ENCODE data around the gene RHOT1. TPM values are rescaled to one million over a fixed set of nuclear protein-coding genes. Genes with fewer than 3 reads are reported as not detected.

Gene RHOT1
- total RNA-seq, 5 donors from 2014 or later (not counting 1 experiment from before 2014, with no cell fraction given) = 18.7 to 26.8 (median 24.1) TPM

GRCh38 chr17:32264823-32265191 is 122.5 kb downstream of the RHOT1 start:
- POLR2A ChIA-PET = no interaction called here

GRCh38 chr17:32265192-32265923 is 123.1 kb downstream of the RHOT1 start, which contains the start of gene RHBDL3:
TSS of gene RHBDL3 (plus strand) at chr17:32265832. CDS start at chr17:32266190, 358 bp downstream.
- peak within 1 kb of the TSS; percentile 48 to 69 for H3K4me3 ChIP-seq (ENCODE audit: control insufficient read depth in 1 of 2, extremely low read depth in 1 of 2, low read length in 1 of 2)
- H3K4me1 ChIP-seq (ENCODE audit: control insufficient read depth in 1 of 2, extremely low read depth in 1 of 2, insufficient read depth in 2 of 2, low read length in 2 of 2) = peaks cover 0 to 23% of the 10 kb centered on the region in 2 experiments
- Mint-ChIP-seq H3K27ac (peak within 1 kb of the TSS in 1 of 2 donors; percentile 7), H3K27me3 (peaks cover 40 to 53% of the 10 kb centered on the region in 2 donors), H3K4me3 (peak within 1 kb of the TSS; percentile 78 to 84 (median 79)), H3K36me3 (no peaks in the 10 kb centered on the region), H3K9me3 (no peaks in the 10 kb centered on the region), H3K4me1 (peaks cover 19 to 23% (median 21%) of the 10 kb centered on the region in 3 donors)
- DNase-seq (peak in 6 of 35 experiments; percentile 5 to 49 (median 14)), ATAC-seq (replicated peaks in 1 of 4) (peak; percentile 45 to 69 (median 59))
- WGBS (ENCODE audit: insufficient coverage) = 4% methylated on average over 61 of the region's 68 CpGs
- ChIA-PET CTCF (no interaction called here), POLR2A (no interaction called here)
- H3K27me3 ChIP-seq (replicated peaks in 1 of 2; ENCODE audit: control insufficient read depth in 2 of 2, extremely low read depth in 1 of 2, insufficient read depth in 2 of 2, low read length in 1 of 2) = peaks cover 26 to 65% of the 10 kb centered on the region in 2 experiments
- no peaks in the 10 kb centered on the region for H3K36me3 ChIP-seq (ENCODE audit: control insufficient read depth in 2 of 2, extremely low read depth in 1 of 2, insufficient read depth in 1 of 2, low read length in 1 of 2)
- no peaks in the 10 kb centered on the region for H3K9me3 ChIP-seq
- H3K27ac ChIP-seq (ENCODE audit: low read length) = no peak within 1 kb of the TSS

More at GRCh38 chr17:32264823-32265191, 122.5 kb downstream of the RHOT1 start:
- CTCF ChIA-PET = no interaction called here
- no peak overlapping the region for H3K4me3 ChIP-seq (ENCODE audit: control insufficient read depth in 1 of 2, extremely low read depth in 1 of 2, low read length in 1 of 2)
- H3K27me3 Mint-ChIP-seq = peaks cover 37 to 50% of the 10 kb centered on the region in 2 donors
- no peak for ATAC-seq (replicated peaks in 1 of 4)
- no peaks in the 10 kb centered on the region for H3K9me3 ChIP-seq
- no peak overlapping the region for H3K27ac ChIP-seq (ENCODE audit: low read length)
- no peaks in the 10 kb centered on the region for H3K9me3 Mint-ChIP-seq
- 56% methylated on average over 5 of the region's 8 CpGs for WGBS (ENCODE audit: insufficient coverage)
- no peak overlapping the region for H3K27ac Mint-ChIP-seq
- H3K4me3 Mint-ChIP-seq = peak overlapping the region; percentile 78 to 80 (median 78)
- H3K27me3 ChIP-seq (replicated peaks in 1 of 2; ENCODE audit: control insufficient read depth in 2 of 2, extremely low read depth in 1 of 2, insufficient read depth in 2 of 2, low read length in 1 of 2) = peaks cover 24 to 64% of the 10 kb centered on the region in 2 experiments
- peaks cover 19 to 23% (median 21%) of the 10 kb centered on the region in 3 donors for H3K4me1 Mint-ChIP-seq
- H3K36me3 ChIP-seq (ENCODE audit: control insufficient read depth in 2 of 2, extremely low read depth in 1 of 2, insufficient read depth in 1 of 2, low read length in 1 of 2) = no peaks in the 10 kb centered on the region
- no peak for DNase-seq
- peaks cover 0 to 23% of the 10 kb centered on the region in 2 experiments for H3K4me1 ChIP-seq (ENCODE audit: control insufficient read depth in 1 of 2, extremely low read depth in 1 of 2, insufficient read depth in 2 of 2, low read length in 2 of 2)
- H3K36me3 Mint-ChIP-seq = no peaks in the 10 kb centered on the region

GRCh38 chr17:32266051-32266388 is 123.7 kb downstream of the RHOT1 start:
- CTCF ChIA-PET = no interaction called here
- ATAC-seq (replicated peaks in 1 of 4) (peak; percentile 20 to 32 (median 28)), DNase-seq (no peak)
- Mint-ChIP-seq H3K27ac (no peak overlapping the region), H3K9me3 (no peaks in the 10 kb centered on the region), H3K4me3 (no peak overlapping the region), H3K27me3 (peaks cover 42 to 57% of the 10 kb centered on the region in 2 donors), H3K36me3 (no peaks in the 10 kb centered on the region), H3K4me1 (peaks cover 19 to 23% (median 21%) of the 10 kb centered on the region in 3 donors)
- Histone ChIP-seq H3K27me3 (replicated peaks in 1 of 2; ENCODE audit: control insufficient read depth in 2 of 2, extremely low read depth in 1 of 2, insufficient read depth in 2 of 2, low read length in 1 of 2) (peaks cover 26 to 69% of the 10 kb centered on the region in 2 experiments), H3K36me3 (ENCODE audit: control insufficient read depth in 2 of 2, extremely low read depth in 1 of 2, insufficient read depth in 1 of 2, low read length in 1 of 2) (no peaks in the 10 kb centered on the region), H3K27ac (ENCODE audit: low read length) (no peak overlapping the region), H3K4me1 (ENCODE audit: control insufficient read depth in 1 of 2, extremely low read depth in 1 of 2, insufficient read depth in 2 of 2, low read length in 2 of 2) (peaks cover 0 to 23% of the 10 kb centered on the region in 2 experiments), H3K4me3 (ENCODE audit: control insufficient read depth in 1 of 2, extremely low read depth in 1 of 2, low read length in 1 of 2) (peak overlapping the region; percentile 48 to 69), H3K9me3 (no peaks in the 10 kb centered on the region)
- POLR2A ChIA-PET = no interaction called here
- WGBS (ENCODE audit: insufficient coverage) = under 1% methylated on average over 55 of the region's 55 CpGs

GRCh38 chr17:32266389-32267301 is 124.3 kb downstream of the RHOT1 start:
- DNase-seq (peak in 10 of 35 experiments; percentile 6 to 31 (median 11)), ATAC-seq (replicated peaks in 1 of 4) (peak in 3 of 4 experiments; percentile 39 to 54 (median 44))
- Mint-ChIP-seq H3K9me3 (no peaks in the 10 kb centered on the region), H3K4me3 (peak overlapping the region; percentile 72 to 84 (median 79)), H3K36me3 (no peaks in the 10 kb centered on the region), H3K27ac (no peak overlapping the region), H3K27me3 (peaks cover 42 to 63% of the 10 kb centered on the region in 2 donors), H3K4me1 (peaks cover 19 to 23% (median 21%) of the 10 kb centered on the region in 3 donors)
- ChIA-PET CTCF (no interaction called here), POLR2A (no interaction called here)
- no peak overlapping the region for H3K27ac ChIP-seq (ENCODE audit: low read length)
- H3K27me3 ChIP-seq (replicated peaks in 1 of 2; ENCODE audit: control insufficient read depth in 2 of 2, extremely low read depth in 1 of 2, insufficient read depth in 2 of 2, low read length in 1 of 2) = peaks cover 26 to 67% of the 10 kb centered on the region in 2 experiments
- peaks cover 0 to 23% of the 10 kb centered on the region in 2 experiments for H3K4me1 ChIP-seq (ENCODE audit: control insufficient read depth in 1 of 2, extremely low read depth in 1 of 2, insufficient read depth in 2 of 2, low read length in 2 of 2)
- under 1% methylated on average over 48 of the region's 78 CpGs for WGBS (ENCODE audit: insufficient coverage)
- H3K4me3 ChIP-seq (ENCODE audit: control insufficient read depth in 1 of 2, extremely low read depth in 1 of 2, low read length in 1 of 2) = peak overlapping the region; percentile 48 to 69
- H3K36me3 ChIP-seq (ENCODE audit: control insufficient read depth in 2 of 2, extremely low read depth in 1 of 2, insufficient read depth in 1 of 2, low read length in 1 of 2) = no peaks in the 10 kb centered on the region
- no peaks in the 10 kb centered on the region for H3K9me3 ChIP-seq

GRCh38 chr17:32267690-32268205 is 125.4 kb downstream of the RHOT1 start:
- H3K9me3 ChIP-seq = no peaks in the 10 kb centered on the region
- peaks cover 0 to 23% of the 10 kb centered on the region in 2 experiments for H3K4me1 ChIP-seq (ENCODE audit: control insufficient read depth in 1 of 2, extremely low read depth in 1 of 2, insufficient read depth in 2 of 2, low read length in 2 of 2)
- CTCF ChIA-PET = no interaction called here
- WGBS (ENCODE audit: insufficient coverage) = no CpG with 5 or more reads among the region's 10 CpGs
- H3K27me3 Mint-ChIP-seq = peaks cover 36 to 71% of the 10 kb centered on the region in 2 donors
- peak overlapping the region; percentile 66 to 84 (median 80) for H3K4me3 Mint-ChIP-seq
- H3K27me3 ChIP-seq (replicated peaks in 1 of 2; ENCODE audit: control insufficient read depth in 2 of 2, extremely low read depth in 1 of 2, insufficient read depth in 2 of 2, low read length in 1 of 2) = peaks cover 26 to 65% of the 10 kb centered on the region in 2 experiments
- H3K27ac Mint-ChIP-seq = peak overlapping the region in 1 of 2 donors; percentile 51
- ATAC-seq (replicated peaks in 1 of 4) = peak in 2 of 4 experiments; percentile 10 to 41
- POLR2A ChIA-PET = no interaction called here
- DNase-seq = peak in 2 of 35 experiments; percentile 17 to 27
- no peaks in the 10 kb centered on the region for H3K36me3 ChIP-seq (ENCODE audit: control insufficient read depth in 2 of 2, extremely low read depth in 1 of 2, insufficient read depth in 1 of 2, low read length in 1 of 2)
- no peaks in the 10 kb centered on the region for H3K36me3 Mint-ChIP-seq
- no peaks in the 10 kb centered on the region for H3K9me3 Mint-ChIP-seq
- H3K27ac ChIP-seq (ENCODE audit: low read length) = no peak overlapping the region
- H3K4me3 ChIP-seq (ENCODE audit: control insufficient read depth in 1 of 2, extremely low read depth in 1 of 2, low read length in 1 of 2) = peak overlapping the region in 1 of 2 donors; percentile 41
- peaks cover 19 to 23% (median 21%) of the 10 kb centered on the region in 3 donors for H3K4me1 Mint-ChIP-seq

- H3K4me1 ChIP-seq (ENCODE audit: control insufficient read depth in 1 of 2, extremely low read depth in 1 of 2, insufficient read depth in 2 of 2, low read length in 2 of 2) = peaks cover 0 to 23% of the 10 kb centered on the region in 2 experiments
- no peak overlapping the region for H3K27ac Mint-ChIP-seq
- H3K9me3 ChIP-seq = no peaks in the 10 kb centered on the region
- no peaks in the 10 kb centered on the region for H3K9me3 Mint-ChIP-seq
- no peak overlapping the region for H3K27ac ChIP-seq (ENCODE audit: low read length)
- H3K27me3 Mint-ChIP-seq = peaks cover 36 to 69% of the 10 kb centered on the region in 2 donors
- 95% methylated on average over 4 of the region's 7 CpGs for WGBS (ENCODE audit: insufficient coverage)
- no peaks in the 10 kb centered on the region for H3K36me3 Mint-ChIP-seq
- peaks cover 19 to 23% (median 21%) of the 10 kb centered on the region in 3 donors for H3K4me1 Mint-ChIP-seq
- H3K4me3 ChIP-seq (ENCODE audit: control insufficient read depth in 1 of 2, extremely low read depth in 1 of 2, low read length in 1 of 2) = no peak overlapping the region
- H3K4me3 Mint-ChIP-seq = no peak overlapping the region
- ATAC-seq (replicated peaks in 1 of 4) = no peak
- H3K27me3 ChIP-seq (replicated peaks in 1 of 2; ENCODE audit: control insufficient read depth in 2 of 2, extremely low read depth in 1 of 2, insufficient read depth in 2 of 2, low read length in 1 of 2) = peaks cover 22 to 69% of the 10 kb centered on the region in 2 experiments
- no peak for DNase-seq
- ChIA-PET POLR2A (no interaction called here), CTCF (no interaction called here)
- H3K36me3 ChIP-seq (ENCODE audit: control insufficient read depth in 2 of 2, extremely low read depth in 1 of 2, insufficient read depth in 1 of 2, low read length in 1 of 2) = no peaks in the 10 kb centered on the region
These were observed 126.5 kb downstream of the RHOT1 start for GRCh38 chr17:32268734-32269288.
